Measurements from ENCODE around the gene TCP1. TPM values are rescaled to one million over a fixed set of nuclear protein-coding genes. Genes with fewer than 3 reads are reported as not detected.

The TCP1 gene
- total RNA-seq, 1 donor from 2014 or later, result 334 TPM

DNA sequence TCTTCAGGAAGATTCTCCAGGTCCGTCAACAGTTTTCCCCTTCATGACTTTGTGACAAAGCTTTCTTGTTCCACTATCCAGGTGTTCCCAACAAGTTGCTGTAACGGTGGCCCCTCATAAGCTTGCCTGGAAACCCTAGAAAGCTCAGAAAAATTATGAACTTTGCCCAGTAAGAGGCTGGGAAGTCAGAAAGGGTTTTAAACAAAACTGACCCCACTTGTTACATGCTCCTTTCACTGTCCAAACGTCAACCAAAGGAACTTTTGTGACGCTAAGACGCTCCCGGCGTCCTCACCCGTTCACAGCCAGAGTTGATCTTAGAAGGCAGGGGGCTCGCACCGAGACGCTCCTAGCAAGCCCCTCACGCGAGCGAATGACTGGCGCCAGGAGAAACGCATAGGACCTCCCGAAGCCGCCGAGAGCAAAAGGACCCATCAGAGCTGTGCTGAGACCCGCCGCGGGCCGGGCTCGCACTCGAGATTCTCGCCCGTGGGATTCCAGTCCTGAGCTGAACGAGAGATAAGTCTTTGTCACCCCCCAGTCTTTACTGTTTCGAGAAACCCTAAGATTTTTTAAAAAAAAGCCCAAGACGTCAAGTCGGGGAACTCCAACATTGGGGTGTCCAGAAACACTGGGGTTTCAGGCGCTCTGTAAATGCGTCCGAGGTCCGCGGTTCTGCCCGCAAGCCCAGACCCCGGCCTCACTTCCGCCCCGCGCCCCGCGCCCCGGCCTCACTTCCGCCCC is 28.1 kb downstream of the TCP1 start:
- peak overlapping the region; percentile 95 for H3K27ac Mint-ChIP-seq
- no peak for TF ChIP-seq EZH2 (IDR thresholded peaks at IDR 0.05)
- no peak for TF ChIP-seq CTCF (IDR thresholded peaks at IDR 0.05)
- peaks cover 4% of the 10 kb centered on the region for H3K27me3 Mint-ChIP-seq (ENCODE audit: insufficient read depth, low read depth)
- H3K27ac ChIP-seq, result peak overlapping the region; percentile 96
- H2AFZ ChIP-seq (replicated peaks), result peak overlapping the region; percentile 75
- H3K4me1 Mint-ChIP-seq, result peaks cover 32% of the 10 kb centered on the region
- no peaks in the 10 kb centered on the region for H3K9me3 Mint-ChIP-seq
- peak overlapping the region; percentile 80 for H3K4me2 ChIP-seq
- peaks cover 21% of the 10 kb centered on the region for H3K4me1 ChIP-seq
- peaks cover 6% of the 10 kb centered on the region for H3K36me3 ChIP-seq
- H3K79me2 ChIP-seq (ENCODE audit: low read depth), result peaks cover 44% of the 10 kb centered on the region
- peak overlapping the region; percentile 93 for H3K4me3 Mint-ChIP-seq
- H3K9ac ChIP-seq, result peak overlapping the region; percentile 53
- no peaks in the 10 kb centered on the region for H3K9me3 ChIP-seq (ENCODE audit: low read depth)
- peak; percentile 68 for DNase-seq (ENCODE audit: low spot score)
- peaks cover 38% of the 10 kb centered on the region for H3K36me3 Mint-ChIP-seq
- H3K4me3 ChIP-seq, result peak overlapping the region; percentile 57
- H4K20me1 ChIP-seq (ENCODE audit: low read depth), result no peaks in the 10 kb centered on the region
- no peaks in the 10 kb centered on the region for H3K27me3 ChIP-seq
- H3F3A ChIP-seq (ENCODE audit: low read depth), result peaks cover 52% of the 10 kb centered on the region

DNA sequence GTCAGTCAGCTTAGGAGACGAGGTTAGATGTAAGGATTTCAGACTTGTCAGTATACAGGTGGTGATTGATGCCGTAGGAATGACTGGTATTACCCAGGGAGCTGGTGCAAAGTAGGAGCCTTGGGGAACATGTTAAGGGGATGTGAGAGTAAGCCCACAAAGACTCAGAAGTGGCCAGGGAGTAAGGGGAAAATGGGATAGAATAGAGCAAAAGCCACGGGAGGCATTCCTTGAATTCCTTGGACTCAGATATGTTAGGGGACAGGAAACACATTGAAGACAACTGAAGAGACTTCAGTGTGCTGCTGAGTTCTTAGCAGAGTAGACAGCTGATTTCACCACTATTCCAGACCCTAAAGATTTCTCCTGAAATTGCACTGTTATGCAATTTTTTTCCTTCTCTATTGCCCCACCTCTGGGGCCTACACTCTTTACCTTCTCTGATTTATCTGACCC is 28.8 kb downstream of the TCP1 start:
- peaks cover 9% of the 10 kb centered on the region for H3K36me3 ChIP-seq
- Mint-ChIP-seq H3K27ac (peak overlapping the region; percentile 95), H3K4me1 (peaks cover 29% of the 10 kb centered on the region), H3K36me3 (peaks cover 40% of the 10 kb centered on the region), H3K4me3 (peak overlapping the region; percentile 93), H3K9me3 (no peaks in the 10 kb centered on the region), H3K27me3 (ENCODE audit: insufficient read depth, low read depth) (peaks cover 4% of the 10 kb centered on the region)
- H3K4me2 ChIP-seq, result peak overlapping the region; percentile 80
- TF ChIP-seq EZH2 (IDR thresholded peaks at IDR 0.05), result no peak
- no peak for TF ChIP-seq CTCF (IDR thresholded peaks at IDR 0.05)
- no peak for TF ChIP-seq EZH2phosphoT487 (IDR thresholded peaks at IDR 0.05)
- peaks cover 21% of the 10 kb centered on the region for H3K4me1 ChIP-seq
- peak; percentile 85 for DNase-seq (ENCODE audit: low spot score)
- no peak overlapping the region for H3K9ac ChIP-seq
- peak overlapping the region; percentile 57 for H3K4me3 ChIP-seq
- H3F3A ChIP-seq (ENCODE audit: low read depth), result peaks cover 59% of the 10 kb centered on the region
- no peaks in the 10 kb centered on the region for H3K9me3 ChIP-seq (ENCODE audit: low read depth)
- H3K79me2 ChIP-seq (ENCODE audit: low read depth), result peaks cover 37% of the 10 kb centered on the region
- H2AFZ ChIP-seq (replicated peaks), result no peak overlapping the region
- H4K20me1 ChIP-seq (ENCODE audit: low read depth), result no peaks in the 10 kb centered on the region
- peak overlapping the region; percentile 96 for H3K27ac ChIP-seq
- H3K27me3 ChIP-seq, result no peaks in the 10 kb centered on the region

GRCh38 chr6:159759645-159760044 is 29.8 kb downstream of the TCP1 start:
- peaks cover 6% of the 10 kb centered on the region for H3K27me3 Mint-ChIP-seq (ENCODE audit: insufficient read depth, low read depth)
- Histone ChIP-seq H3K9ac (no peak overlapping the region), H4K20me1 (ENCODE audit: low read depth) (no peaks in the 10 kb centered on the region), H3F3A (ENCODE audit: low read depth) (peaks cover 68% of the 10 kb centered on the region), H3K27me3 (no peaks in the 10 kb centered on the region), H3K9me3 (ENCODE audit: low read depth) (no peaks in the 10 kb centered on the region), H3K79me2 (ENCODE audit: low read depth) (peaks cover 28% of the 10 kb centered on the region), H3K4me3 (no peak overlapping the region), H3K36me3 (peaks cover 12% of the 10 kb centered on the region), H3K4me1 (peaks cover 21% of the 10 kb centered on the region), H2AFZ (replicated peaks) (no peak overlapping the region), H3K4me2 (peak overlapping the region; percentile 80), H3K27ac (peak overlapping the region; percentile 96)
- peaks cover 42% of the 10 kb centered on the region for H3K36me3 Mint-ChIP-seq
- no peak for DNase-seq (ENCODE audit: low spot score)
- no peaks in the 10 kb centered on the region for H3K9me3 Mint-ChIP-seq
- H3K27ac Mint-ChIP-seq, result no peak overlapping the region
- peak overlapping the region; percentile 56 for H3K4me3 Mint-ChIP-seq
- no peak for TF ChIP-seq EZH2 (IDR thresholded peaks at IDR 0.05)
- no peak for TF ChIP-seq CTCF (IDR thresholded peaks at IDR 0.05)
- TF ChIP-seq EZH2phosphoT487 (IDR thresholded peaks at IDR 0.05), result no peak
- H3K4me1 Mint-ChIP-seq, result peaks cover 24% of the 10 kb centered on the region

Data from neural progenitor cell (in vitro differentiated cells).